ENCODE measurements around the gene TFF2. TPM values are rescaled to one million over a fixed set of nuclear protein-coding genes. Genes with fewer than 3 reads are reported as not detected.

The TFF2 gene
- total and polyA plus RNA-seq, 12 donors = not detected

- DNase-seq = no peak
- Histone ChIP-seq H3K36me3 (no peaks in the 10 kb centered on the region), H3K27ac (no peak overlapping the region), H3K9me3 (no peaks in the 10 kb centered on the region), H3K4me1 (peaks cover 0 to 16% (median 8%) of the 10 kb centered on the region in 9 donors), H3K27me3 (peaks cover 0 to 5% (median 0%) of the 10 kb centered on the region in 7 donors), H3K4me3 (no peak overlapping the region)
- no peak for ATAC-seq
- TF ChIP-seq, protein P1, sequence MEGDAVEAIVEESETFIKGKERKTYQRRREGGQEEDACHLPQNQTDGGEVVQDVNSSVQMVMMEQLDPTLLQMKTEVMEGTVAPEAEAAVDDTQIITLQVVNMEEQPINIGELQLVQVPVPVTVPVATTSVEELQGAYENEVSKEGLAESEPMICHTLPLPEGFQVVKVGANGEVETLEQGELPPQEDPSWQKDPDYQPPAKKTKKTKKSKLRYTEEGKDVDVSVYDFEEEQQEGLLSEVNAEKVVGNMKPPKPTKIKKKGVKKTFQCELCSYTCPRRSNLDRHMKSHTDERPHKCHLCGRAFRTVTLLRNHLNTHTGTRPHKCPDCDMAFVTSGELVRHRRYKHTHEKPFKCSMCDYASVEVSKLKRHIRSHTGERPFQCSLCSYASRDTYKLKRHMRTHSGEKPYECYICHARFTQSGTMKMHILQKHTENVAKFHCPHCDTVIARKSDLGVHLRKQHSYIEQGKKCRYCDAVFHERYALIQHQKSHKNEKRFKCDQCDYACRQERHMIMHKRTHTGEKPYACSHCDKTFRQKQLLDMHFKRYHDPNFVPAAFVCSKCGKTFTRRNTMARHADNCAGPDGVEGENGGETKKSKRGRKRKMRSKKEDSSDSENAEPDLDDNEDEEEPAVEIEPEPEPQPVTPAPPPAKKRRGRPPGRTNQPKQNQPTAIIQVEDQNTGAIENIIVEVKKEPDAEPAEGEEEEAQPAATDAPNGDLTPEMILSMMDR (IDR thresholded peaks at IDR 0.05) = no peak
- 80 to 89% methylated on average over 20 of the region's 20 CpGs for WGBS, 2 donors
- intact Hi-C loops (cut with DNase I) = loop anchor here in 4 of 10 donors (10.0 kb wide), 3 partner anchors 103 to 173 kb away; partner anchors contain the start of gene ABCG1 (in 1 of the 4)
Measured at GRCh38 chr21:42317826-42318746, 32.7 kb downstream of the TFF2 start.

DNA sequence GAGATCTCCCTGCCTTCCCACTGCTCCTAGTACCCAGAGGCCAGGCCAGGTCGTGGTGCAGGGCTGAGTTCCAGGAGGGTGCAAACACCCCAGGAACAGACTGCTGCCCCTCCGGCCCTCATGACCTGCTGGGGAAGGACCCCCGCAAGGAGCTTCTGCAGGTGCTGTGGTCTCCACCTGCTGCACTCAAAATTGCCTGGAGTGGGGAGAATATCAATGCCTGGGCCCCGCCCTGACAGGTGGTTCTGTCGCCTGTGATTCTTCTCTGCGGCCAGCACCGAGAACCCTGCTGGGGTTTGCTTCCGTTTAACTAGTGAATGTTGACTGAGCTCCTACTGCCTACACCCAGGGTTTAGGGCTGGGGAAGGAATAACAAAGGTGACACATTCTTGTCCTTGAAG lies 33.5 kb downstream of the TFF2 start:
- ATAC-seq (no peak), DNase-seq (no peak)
- Histone ChIP-seq H3K4me3 (no peak overlapping the region), H3K27ac (no peak overlapping the region), H3K36me3 (no peaks in the 10 kb centered on the region), H3K4me1 (peaks cover 0 to 19% (median 15%) of the 10 kb centered on the region in 9 donors), H3K27me3 (peaks cover 0 to 8% (median 0%) of the 10 kb centered on the region in 7 donors), H3K9me3 (no peaks in the 10 kb centered on the region)
- TF ChIP-seq, protein P1 (IDR thresholded peaks at IDR 0.05) = no peak
- intact Hi-C loops (cut with DNase I) = loop anchor here in 4 of 10 donors (10.0 kb wide), 3 partner anchors 103 to 173 kb away; partner anchors contain the start of gene ABCG1 (in 1 of the 4)
- 75 to 87% methylated on average over 8 of the region's 8 CpGs for WGBS, 2 donors

DNA sequence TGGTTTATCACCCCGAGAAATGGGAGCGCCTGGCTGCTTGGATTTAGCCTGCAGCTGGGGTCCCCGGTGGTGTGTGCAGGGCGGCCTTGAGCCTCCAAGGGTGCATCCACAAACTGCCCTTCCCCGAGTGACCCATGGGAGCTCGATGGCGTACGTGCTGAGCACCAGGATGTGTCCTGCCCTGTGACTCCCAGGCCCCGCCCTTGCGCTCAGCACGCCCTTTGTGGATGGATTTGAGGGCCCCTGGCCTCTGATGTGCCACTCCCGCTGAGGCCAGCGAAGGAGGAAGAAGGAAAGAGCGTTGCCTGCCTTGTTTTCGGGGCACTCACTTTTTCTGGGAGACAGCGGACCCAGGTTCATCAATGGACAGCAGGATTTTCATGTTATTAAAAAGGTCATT lies 33.9 kb downstream of the TFF2 start:
- TF ChIP-seq, protein P1 (IDR thresholded peaks at IDR 0.05) = no peak
- Histone ChIP-seq H3K4me3 (no peak overlapping the region), H3K27me3 (peaks cover 0 to 7% (median 0%) of the 10 kb centered on the region in 7 donors), H3K4me1 (peaks cover 0 to 22% (median 16%) of the 10 kb centered on the region in 9 donors), H3K27ac (no peak overlapping the region), H3K9me3 (no peaks in the 10 kb centered on the region), H3K36me3 (no peaks in the 10 kb centered on the region)
- DNase-seq (no peak), ATAC-seq (no peak)
- intact Hi-C loops (cut with DNase I) = loop anchor here in 4 of 10 donors (10.0 kb wide), 3 partner anchors 102 to 172 kb away; partner anchors contain the start of gene ABCG1 (in 1 of the 4)
- 91 to 92% methylated on average over 16 of the region's 16 CpGs for WGBS, 2 donors

- Histone ChIP-seq H3K4me3 (peak within 1 kb of the TSS in 2 of 10 donors; percentile 11 to 13), H3K27ac (peak within 1 kb of the TSS in 3 of 10 donors; percentile 25 to 49 (median 39)), H3K36me3 (no peaks in the 10 kb centered on the region), H3K27me3 (peaks cover 0 to 10% (median 0%) of the 10 kb centered on the region in 7 donors), H3K9me3 (no peaks in the 10 kb centered on the region), H3K4me1 (peaks cover 0 to 22% (median 16%) of the 10 kb centered on the region in 9 donors)
- WGBS, 2 donors = 72 to 77% methylated on average over 15 of the region's 15 CpGs
- TF ChIP-seq, protein P1 (IDR thresholded peaks at IDR 0.05) = no peak
- intact Hi-C loops (cut with DNase I) = loop anchor here in 4 of 10 donors (10.0 kb wide), 3 partner anchors 101 to 171 kb away; partner anchors contain the start of gene ABCG1 (in 1 of the 4)
- ATAC-seq (peak in 6 of 8 donors; percentile 21 to 86 (median 48)), DNase-seq (no peak)
Measured at GRCh38 chr21:42315296-42315891, 35.4 kb downstream of the TFF2 start, which contains the start of gene TFF3. TFF3 (minus strand) TSS chr21:42315409; CDS start chr21:42315374, 35 bp downstream.

Data from heart right ventricle (tissue), 16 donors.